CD4-positive, CD25-positive, alpha-beta regulatory T cell (primary cell): ENCODE measurements around the gene DNAH8. TPM values are rescaled to one million over a fixed set of nuclear protein-coding genes. Genes with fewer than 3 reads are reported as not detected.

Experiments
- ATAC-seq, 2 donors: fragments of 150-1000 bp; cut with Tn5 transposase; one replicate each; pipeline ENCODE4 v1.10.0; 2021; ENCODE audit warnings: low read depth in 2 of 2, moderate number of reproducible peaks in 2 of 2, moderate library complexity in 1 of 2
- DNase-seq, 3 donors: peaks; one replicate each; pipeline versions ENCODE4 v3.0.0 to v3.0.0-alpha.2; 2012 to 2022; ENCODE audit warnings: mixed read lengths in 1 of 3
- H3K27ac ChIP-seq: one replicate; pipeline ENCODE4 v1.7.0; 2013; ENCODE audit warnings: mild to moderate bottlenecking, low read length; ENCODE audit not compliant: insufficient read depth, poor library complexity, severe bottlenecking
- H3K27me3 ChIP-seq: one replicate; pipeline ENCODE4 v1.7.0; 2013; ENCODE audit warnings: low read length; ENCODE audit not compliant: control insufficient read depth, insufficient read depth
- H3K36me3 ChIP-seq: one replicate; pipeline ENCODE4 v1.7.0; 2013; ENCODE audit warnings: mild to moderate bottlenecking, low read length, moderate library complexity; ENCODE audit not compliant: control insufficient read depth, insufficient read depth
- H3K4me1 ChIP-seq: 2 replicates; pipeline ENCODE4 v1.7.0; 2013; ENCODE audit warnings: mild to moderate bottlenecking, low read length; ENCODE audit not compliant: insufficient read depth, control insufficient read depth, poor library complexity, severe bottlenecking
- H3K4me3 ChIP-seq: one replicate; pipeline ENCODE4 v1.7.0; 2013; ENCODE audit warnings: low read depth, mild to moderate bottlenecking, low read length, moderate library complexity
- H3K9me3 ChIP-seq, 2 experiments: 1 replicate in 1 of 2; 2 replicates in 1 of 2; pipeline ENCODE4 v1.7.0; 2013; ENCODE audit warnings: low read length in 2 of 2, mild to moderate bottlenecking in 1 of 2, moderate library complexity in 1 of 2; ENCODE audit not compliant: control insufficient read depth in 2 of 2
- H3K27ac Mint-ChIP-seq, 3 donors: one replicate each; pipeline ENCODE4 v1.8.0; 2020 to 2022; ENCODE audit warnings: mild to moderate bottlenecking in 3 of 3, mixed read lengths in 3 of 3, moderate library complexity in 2 of 3
- H3K27me3 Mint-ChIP-seq: one replicate; pipeline ENCODE4 v1.8.0; 2022; ENCODE audit warnings: mild to moderate bottlenecking, mixed read lengths
- H3K36me3 Mint-ChIP-seq: one replicate; pipeline ENCODE4 v1.8.0; 2020; ENCODE audit warnings: mixed read lengths
- H3K4me1 Mint-ChIP-seq, 4 donors: one replicate each; pipeline ENCODE4 v1.8.0; 2020 to 2022; ENCODE audit warnings: mixed read lengths in 4 of 4, mild to moderate bottlenecking in 1 of 4
- H3K4me3 Mint-ChIP-seq, 4 donors: one replicate each; pipeline ENCODE4 v1.8.0; 2020 to 2022; ENCODE audit warnings: mild to moderate bottlenecking in 4 of 4, mixed read lengths in 4 of 4, moderate library complexity in 3 of 4
- H3K9me3 Mint-ChIP-seq, 7 donors: one replicate each; pipeline ENCODE4 v1.8.0; 2020 to 2022; ENCODE audit warnings: mixed read lengths in 7 of 7, mild to moderate bottlenecking in 3 of 7, moderate library complexity in 2 of 7
- polyA plus RNA-seq, 4 donors: library from polyadenylated mRNA; unstranded; fragments of 300-500 nt; fragmentation: Illumina TruSeq; gene quantifications; one replicate each; pipeline ENCODE4 v1.2.3, GENCODE V29; 2021
- total RNA-seq: library from RNA; stranded (reverse); gene quantifications from one replicate; pipeline ENCODE4 v1.2.3, GENCODE V29; 2022

The DNAH8 gene
- total and polyA plus RNA-seq, 5 donors from 2014 or later = 0.05 to 1.2 (median 0.57) TPM

DNA sequence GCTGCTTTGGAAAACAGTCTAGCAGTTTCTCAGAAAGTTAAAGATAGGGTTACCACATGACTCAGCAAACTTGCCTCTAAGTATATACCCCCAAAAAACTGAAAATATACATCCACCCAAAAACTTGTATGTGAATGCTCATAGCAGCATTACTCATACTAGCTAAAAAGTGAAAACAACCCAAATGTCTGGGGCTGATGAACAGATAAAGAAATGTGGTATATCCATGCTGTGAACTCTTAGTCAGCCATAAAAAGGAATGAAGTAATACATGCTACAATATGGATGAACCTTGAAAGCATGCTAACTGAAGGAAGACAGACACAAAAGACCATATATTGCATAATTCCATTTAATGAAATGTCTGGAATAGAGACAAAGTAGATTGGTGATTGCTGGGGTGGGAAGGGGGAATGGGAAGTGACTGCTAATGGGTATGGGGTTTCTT is 253.6 kb downstream of the DNAH8 start:
- H3K27me3 ChIP-seq = no peaks in the 10 kb centered on the region
- H3K27ac Mint-ChIP-seq = no peak overlapping the region
- H3K36me3 ChIP-seq = no peaks in the 10 kb centered on the region
- H3K4me1 Mint-ChIP-seq = peaks cover 0 to 4% (median 0%) of the 10 kb centered on the region in 4 donors
- H3K9me3 ChIP-seq = no peaks in the 10 kb centered on the region
- no peak overlapping the region for H3K4me3 Mint-ChIP-seq
- H3K27ac ChIP-seq = no peak overlapping the region
- DNase-seq = peak in 1 of 3 donors; percentile 16
- no peaks in the 10 kb centered on the region for H3K4me1 ChIP-seq
- ATAC-seq = no peak
- H3K27me3 Mint-ChIP-seq = peaks cover 6% of the 10 kb centered on the region
- H3K36me3 Mint-ChIP-seq = no peaks in the 10 kb centered on the region
- no peaks in the 10 kb centered on the region for H3K9me3 Mint-ChIP-seq
- no peak overlapping the region for H3K4me3 ChIP-seq

DNA sequence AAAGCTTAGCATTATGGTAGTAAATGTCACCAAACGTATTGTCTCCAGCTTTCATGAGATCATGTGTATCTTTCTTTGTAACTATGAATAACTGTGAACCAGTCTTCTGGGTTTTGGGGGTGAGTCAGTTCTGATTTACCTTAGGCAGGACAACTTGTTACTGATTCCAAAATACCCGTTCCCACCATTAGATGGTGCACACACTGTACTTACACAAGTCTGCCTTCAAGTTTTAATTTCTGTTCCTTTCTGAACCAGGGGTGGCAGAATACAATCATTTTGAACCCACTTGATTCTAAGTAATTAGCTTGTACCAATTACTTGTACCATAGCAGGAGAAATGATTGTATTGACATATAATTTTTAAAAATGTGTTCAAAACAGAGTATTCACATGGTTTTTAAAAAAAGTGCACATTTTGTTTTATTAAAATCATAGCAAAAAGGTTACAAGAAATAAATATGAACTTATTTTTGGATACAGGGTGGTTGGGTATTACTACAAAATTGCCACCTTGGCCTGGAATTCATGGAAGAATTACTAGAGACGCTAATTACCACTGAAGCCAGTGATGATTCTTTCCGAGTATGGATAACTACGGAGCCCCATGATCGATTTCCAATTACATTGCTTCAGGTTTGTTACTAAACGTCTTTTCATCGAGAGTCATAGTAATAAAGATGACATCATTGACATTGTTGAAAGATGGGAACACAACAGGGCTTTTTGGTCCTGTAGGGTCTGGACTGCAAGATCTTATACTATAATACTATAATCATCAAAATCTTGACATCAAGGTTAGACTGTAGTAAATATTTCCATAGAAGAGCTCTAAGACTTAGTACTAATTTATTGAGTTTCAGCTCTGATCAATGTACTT is 258.3 kb downstream of the DNAH8 start:
- H3K27ac ChIP-seq = no peak overlapping the region
- H3K9me3 ChIP-seq = no peaks in the 10 kb centered on the region
- peak in 2 of 3 donors; percentile 43 to 77 for DNase-seq
- H3K27me3 Mint-ChIP-seq = peaks cover 13% of the 10 kb centered on the region
- H3K27ac Mint-ChIP-seq = no peak overlapping the region
- H3K4me3 ChIP-seq = no peak overlapping the region
- no peaks in the 10 kb centered on the region for H3K36me3 ChIP-seq
- H3K9me3 Mint-ChIP-seq = no peaks in the 10 kb centered on the region
- no peak overlapping the region for H3K4me3 Mint-ChIP-seq
- H3K4me1 Mint-ChIP-seq = no peaks in the 10 kb centered on the region
- H3K27me3 ChIP-seq = no peaks in the 10 kb centered on the region
- H3K4me1 ChIP-seq = no peaks in the 10 kb centered on the region
- peak; percentile 66 to 90 for ATAC-seq
- no peaks in the 10 kb centered on the region for H3K36me3 Mint-ChIP-seq

DNA sequence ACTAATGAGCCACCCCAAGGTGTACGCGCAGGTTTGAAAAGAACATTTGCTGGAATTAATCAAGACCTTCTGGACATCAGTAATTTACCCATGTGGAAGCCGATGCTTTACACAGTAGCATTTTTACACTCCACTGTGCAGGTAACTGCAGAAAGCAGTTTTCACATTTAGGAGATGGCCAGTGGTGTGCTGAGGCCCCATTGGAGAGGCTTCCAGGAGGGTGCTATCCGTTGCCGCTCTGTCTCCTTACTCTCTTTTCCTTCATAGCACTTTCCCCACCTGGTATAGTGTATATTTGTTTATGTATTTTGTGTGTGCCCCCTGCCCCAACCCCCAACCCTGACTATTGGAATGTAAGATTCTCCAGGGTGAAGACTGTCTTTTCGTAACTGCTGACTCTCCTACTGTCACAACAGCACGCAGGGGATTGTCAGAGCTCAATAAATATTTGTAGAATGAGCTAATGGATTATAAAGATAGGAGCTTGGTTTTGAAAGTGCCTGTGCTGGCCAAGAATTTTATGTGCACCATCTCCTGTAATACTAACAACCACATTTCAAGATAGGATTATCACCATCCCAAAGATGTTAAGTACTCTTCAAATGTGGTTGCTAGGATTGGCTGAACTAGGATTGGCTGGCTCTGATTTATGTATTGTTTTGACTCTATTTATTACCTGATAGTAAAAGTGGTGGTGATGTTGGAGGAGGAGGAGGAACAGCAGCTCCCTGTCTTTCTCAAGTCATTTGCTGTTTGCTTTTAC is 259.5 kb downstream of the DNAH8 start:
- no peaks in the 10 kb centered on the region for H3K9me3 Mint-ChIP-seq
- H3K27ac Mint-ChIP-seq = peak overlapping the region in 2 of 3 donors; percentile 22 to 70

GRCh38 chr6:38975621-38976049 is 260.5 kb downstream of the DNAH8 start:
- Mint-ChIP-seq H3K4me3 (no peak overlapping the region), H3K4me1 (no peaks in the 10 kb centered on the region), H3K27me3 (peaks cover 13% of the 10 kb centered on the region), H3K36me3 (no peaks in the 10 kb centered on the region), H3K9me3 (no peaks in the 10 kb centered on the region), H3K27ac (no peak overlapping the region)
- no peaks in the 10 kb centered on the region for H3K27me3 ChIP-seq
- H3K36me3 ChIP-seq = no peaks in the 10 kb centered on the region
- DNase-seq (no peak), ATAC-seq (no peak)
- H3K4me1 ChIP-seq = no peaks in the 10 kb centered on the region
- H3K9me3 ChIP-seq = no peaks in the 10 kb centered on the region
- H3K4me3 ChIP-seq = no peak overlapping the region
- H3K27ac ChIP-seq = no peak overlapping the region

More for the DNA sequence above, 259.5 kb downstream of the DNAH8 start:
- DNase-seq (no peak), ATAC-seq (no peak)
- H3K4me1 ChIP-seq = no peaks in the 10 kb centered on the region
- H3K36me3 ChIP-seq = no peaks in the 10 kb centered on the region
- Mint-ChIP-seq H3K36me3 (no peaks in the 10 kb centered on the region), H3K4me3 (no peak overlapping the region), H3K4me1 (no peaks in the 10 kb centered on the region), H3K27me3 (peaks cover 13% of the 10 kb centered on the region)
- H3K27me3 ChIP-seq = no peaks in the 10 kb centered on the region
- no peak overlapping the region for H3K4me3 ChIP-seq
- H3K9me3 ChIP-seq = no peaks in the 10 kb centered on the region
- no peak overlapping the region for H3K27ac ChIP-seq

DNA sequence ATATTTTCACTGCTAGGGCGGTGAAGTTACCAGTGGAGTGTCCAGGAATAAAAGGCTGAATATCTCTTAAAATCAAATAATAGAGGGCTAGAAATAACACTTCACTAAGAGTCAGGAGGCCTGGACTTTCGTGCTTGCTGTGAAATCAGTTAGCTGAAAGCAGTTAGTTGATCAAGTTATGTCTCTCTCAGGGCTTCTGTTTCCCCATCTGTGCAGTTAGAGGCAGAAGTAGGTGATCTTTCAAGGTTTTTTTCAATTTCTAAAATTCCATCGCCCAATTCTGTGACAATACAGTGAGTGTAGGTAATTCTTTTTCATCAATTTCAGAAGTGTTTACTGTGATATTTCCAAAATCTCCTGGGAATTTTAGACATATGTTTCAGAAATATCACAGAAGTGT is 260.9 kb downstream of the DNAH8 start:
- Mint-ChIP-seq H3K27ac (no peak overlapping the region), H3K27me3 (peaks cover 10% of the 10 kb centered on the region), H3K4me3 (no peak overlapping the region), H3K9me3 (no peaks in the 10 kb centered on the region), H3K4me1 (no peaks in the 10 kb centered on the region), H3K36me3 (no peaks in the 10 kb centered on the region)
- ATAC-seq (no peak), DNase-seq (no peak)
- Histone ChIP-seq H3K4me1 (no peaks in the 10 kb centered on the region), H3K9me3 (no peaks in the 10 kb centered on the region), H3K4me3 (no peak overlapping the region), H3K27me3 (no peaks in the 10 kb centered on the region), H3K36me3 (no peaks in the 10 kb centered on the region), H3K27ac (no peak overlapping the region)

GRCh38 chr6:38976801-38977500 is 261.8 kb downstream of the DNAH8 start:
- no peaks in the 10 kb centered on the region for H3K36me3 Mint-ChIP-seq

DNA sequence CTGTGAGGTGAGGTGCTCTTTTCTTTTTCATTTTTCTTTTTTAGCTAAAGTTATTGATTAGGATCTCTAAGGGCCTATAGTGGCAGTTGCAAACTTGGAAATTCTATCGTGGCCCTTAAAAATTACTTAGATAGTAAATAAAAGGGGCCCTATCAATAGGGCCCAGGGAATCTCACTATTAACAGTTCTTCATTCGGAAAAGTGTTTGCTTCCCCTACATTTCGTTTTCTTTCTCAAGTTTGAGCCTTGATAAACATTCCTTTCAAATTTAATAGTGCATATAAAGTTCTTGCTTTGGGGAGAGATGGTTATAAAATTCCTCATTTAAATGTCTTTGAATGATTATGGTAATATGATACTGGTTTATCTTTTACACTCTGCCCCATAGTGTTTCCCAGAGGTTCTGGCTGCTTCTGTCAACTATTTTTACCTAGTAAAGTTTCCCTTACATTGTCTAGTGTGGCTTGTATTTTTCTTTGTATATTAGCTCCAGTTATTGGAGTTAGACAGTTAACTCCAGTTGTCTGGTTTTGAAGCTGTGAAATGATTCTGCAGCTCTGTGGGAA is 263.1 kb downstream of the DNAH8 start:
- H3K27me3 ChIP-seq = no peaks in the 10 kb centered on the region
- Mint-ChIP-seq H3K4me1 (no peaks in the 10 kb centered on the region), H3K4me3 (no peak overlapping the region), H3K27me3 (peaks cover 7% of the 10 kb centered on the region), H3K36me3 (no peaks in the 10 kb centered on the region), H3K27ac (no peak overlapping the region), H3K9me3 (no peaks in the 10 kb centered on the region)
- no peak for DNase-seq
- ATAC-seq = no peak
- no peak overlapping the region for H3K4me3 ChIP-seq
- no peaks in the 10 kb centered on the region for H3K9me3 ChIP-seq
- H3K4me1 ChIP-seq = no peaks in the 10 kb centered on the region
- H3K27ac ChIP-seq = no peak overlapping the region
- H3K36me3 ChIP-seq = no peaks in the 10 kb centered on the region

More at GRCh38 chr6:38976801-38977500, 261.8 kb downstream of the DNAH8 start:
- Mint-ChIP-seq H3K27ac (no peak overlapping the region), H3K27me3 (peaks cover 7% of the 10 kb centered on the region), H3K4me1 (no peaks in the 10 kb centered on the region), H3K9me3 (no peaks in the 10 kb centered on the region), H3K4me3 (no peak overlapping the region)
- no peak overlapping the region for H3K27ac ChIP-seq
- no peak for ATAC-seq
- no peaks in the 10 kb centered on the region for H3K4me1 ChIP-seq
- H3K4me3 ChIP-seq = no peak overlapping the region
- H3K9me3 ChIP-seq = no peaks in the 10 kb centered on the region
- no peaks in the 10 kb centered on the region for H3K36me3 ChIP-seq
- DNase-seq = no peak
- no peaks in the 10 kb centered on the region for H3K27me3 ChIP-seq
